GM18907 (cell line): ENCODE data around the gene C5.
A peak's percentile ranks its signal among the peaks of the same experiment; 100 is the strongest.

Experiments
- ATAC-seq: cut with Tn5 transposase; IDR thresholded peaks from one replicate; pipeline ENCODE4 v1.9.1; 2021; ENCODE audit warnings: mild to moderate bottlenecking, moderate library complexity; ENCODE audit not compliant: unreplicated experiment

The C5 gene

DNA sequence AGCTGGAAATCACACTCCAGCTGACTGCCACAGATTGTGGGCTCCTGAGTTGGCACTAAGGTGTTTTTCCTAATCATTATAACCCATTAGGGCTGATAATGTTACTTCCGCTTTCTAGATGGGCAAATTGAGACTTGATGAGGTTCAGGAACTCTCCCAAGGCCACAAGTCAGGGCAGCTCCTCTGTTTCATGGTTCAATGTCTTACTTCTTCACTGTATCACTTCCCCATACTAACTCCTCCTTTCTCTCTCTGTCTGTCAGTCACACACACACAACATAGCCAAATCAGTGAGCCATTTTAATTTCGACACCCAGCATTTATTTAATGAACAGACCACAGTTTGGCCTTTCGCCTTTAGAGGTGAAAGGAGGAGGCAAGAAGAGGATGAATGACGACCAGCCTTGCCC, 105.6 kb downstream of the C5 start:
- ATAC-seq: peak; percentile 98

GRCh38 chr9:120942186-120943001, 107.7 kb downstream of the C5 start:
- ATAC-seq: no peak

DNA sequence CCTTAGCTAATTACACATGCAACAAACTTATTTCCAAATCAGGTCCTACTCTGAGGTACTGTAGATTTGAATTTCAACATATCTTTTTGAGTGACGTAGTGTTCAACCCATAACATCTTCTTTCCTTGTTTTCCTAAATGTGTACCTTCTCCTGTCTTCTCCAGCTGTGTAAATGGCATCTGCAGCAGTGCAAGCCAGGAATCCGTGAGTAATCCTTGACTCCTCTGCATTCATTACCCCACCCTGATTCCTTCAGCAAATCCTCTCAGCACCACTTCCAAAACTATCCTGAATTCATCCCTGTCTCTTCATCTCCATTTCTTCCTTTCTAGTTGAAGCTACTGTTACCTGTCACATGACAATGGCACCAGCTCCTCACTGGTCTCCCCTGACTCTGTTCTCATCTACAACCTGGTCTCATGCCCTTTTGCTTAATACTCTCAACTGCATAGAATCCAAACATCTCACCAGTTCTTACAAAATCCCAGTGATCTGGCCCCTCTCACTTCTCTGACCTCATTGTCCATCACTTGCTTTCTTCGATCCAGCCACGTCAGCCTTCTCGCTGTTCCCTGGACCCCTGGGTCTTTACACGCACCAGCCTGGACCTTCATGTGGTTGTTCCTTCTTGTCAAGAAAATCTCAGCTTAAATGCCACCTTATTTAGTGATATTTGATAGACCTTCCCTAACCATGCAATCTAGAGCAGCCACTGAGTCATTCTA, 108.9 kb downstream of the C5 start:
- ATAC-seq: no peak

DNA sequence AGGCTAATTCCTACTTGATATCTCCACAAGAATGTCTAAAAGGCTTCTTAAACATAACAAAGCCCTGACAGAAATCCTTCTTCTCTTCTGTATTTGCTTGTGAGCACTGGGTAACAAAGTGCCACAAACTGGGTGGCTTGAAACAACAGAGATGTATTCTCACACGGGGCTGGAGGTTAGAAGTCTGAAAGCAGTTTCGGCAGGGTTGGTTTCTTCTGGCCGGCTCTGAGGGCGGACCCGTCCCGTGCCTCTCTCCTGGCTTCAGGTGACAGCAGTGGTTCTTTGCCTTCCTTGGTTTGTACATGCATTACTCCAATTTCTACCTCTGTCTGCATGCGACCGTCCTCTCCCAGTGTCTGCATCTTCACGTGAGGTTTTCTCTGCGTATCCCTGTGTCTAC, 109.5 kb downstream of the C5 start:
- ATAC-seq: no peak

GRCh38 chr9:120938851-120939250, 111.2 kb downstream of the C5 start:
- ATAC-seq: no peak

- ATAC-seq: no peak
These were observed 112.5 kb downstream of the C5 start for GRCh38 chr9:120937596-120937995.

DNA sequence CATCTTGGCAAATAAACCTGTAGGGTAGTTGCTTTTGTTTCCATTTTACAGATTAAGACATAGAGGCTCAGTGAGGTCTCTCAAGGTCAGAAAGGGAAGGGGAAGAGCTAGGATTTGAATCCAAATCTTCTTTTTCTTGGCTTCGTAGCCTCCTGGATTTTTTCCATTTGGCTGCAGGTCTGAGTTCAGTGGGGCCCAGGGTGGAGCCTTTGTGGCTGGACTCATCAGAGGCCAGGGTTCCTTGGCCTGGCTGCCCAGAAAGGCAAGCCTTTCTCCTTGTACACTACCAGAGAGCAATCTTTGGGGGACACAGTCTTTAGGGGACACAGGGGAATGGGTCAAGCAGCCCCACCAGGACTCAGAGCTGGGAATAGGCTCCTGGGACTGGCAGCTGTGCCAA, 112.9 kb downstream of the C5 start:
- ATAC-seq: no peak

DNA sequence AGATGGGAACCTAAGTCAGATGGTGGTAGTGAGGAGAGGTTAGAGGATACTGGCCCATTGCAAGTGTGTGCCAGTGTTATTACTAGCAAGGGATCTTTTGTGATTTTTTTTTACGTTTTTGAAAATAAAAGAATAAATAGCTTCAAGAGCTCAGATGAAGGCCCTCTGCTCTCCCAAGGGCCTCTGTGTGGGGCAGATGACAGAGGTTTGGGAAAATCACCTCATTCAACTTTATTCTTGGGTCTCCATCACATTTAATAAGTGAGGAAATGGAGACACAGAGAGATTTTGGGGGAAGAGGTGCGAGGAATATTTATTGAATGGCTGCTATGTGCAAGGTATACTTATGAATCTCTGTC, 113.3 kb downstream of the C5 start:
- ATAC-seq: no peak

GRCh38 chr9:120936011-120936763, 113.9 kb downstream of the C5 start:
- peak; percentile 42 for ATAC-seq

GRCh38 chr9:120935383-120935857, 114.7 kb downstream of the C5 start:
- ATAC-seq: no peak

- no peak for ATAC-seq
These were observed 115.8 kb downstream of the C5 start for GRCh38 chr9:120934281-120934680.

DNA sequence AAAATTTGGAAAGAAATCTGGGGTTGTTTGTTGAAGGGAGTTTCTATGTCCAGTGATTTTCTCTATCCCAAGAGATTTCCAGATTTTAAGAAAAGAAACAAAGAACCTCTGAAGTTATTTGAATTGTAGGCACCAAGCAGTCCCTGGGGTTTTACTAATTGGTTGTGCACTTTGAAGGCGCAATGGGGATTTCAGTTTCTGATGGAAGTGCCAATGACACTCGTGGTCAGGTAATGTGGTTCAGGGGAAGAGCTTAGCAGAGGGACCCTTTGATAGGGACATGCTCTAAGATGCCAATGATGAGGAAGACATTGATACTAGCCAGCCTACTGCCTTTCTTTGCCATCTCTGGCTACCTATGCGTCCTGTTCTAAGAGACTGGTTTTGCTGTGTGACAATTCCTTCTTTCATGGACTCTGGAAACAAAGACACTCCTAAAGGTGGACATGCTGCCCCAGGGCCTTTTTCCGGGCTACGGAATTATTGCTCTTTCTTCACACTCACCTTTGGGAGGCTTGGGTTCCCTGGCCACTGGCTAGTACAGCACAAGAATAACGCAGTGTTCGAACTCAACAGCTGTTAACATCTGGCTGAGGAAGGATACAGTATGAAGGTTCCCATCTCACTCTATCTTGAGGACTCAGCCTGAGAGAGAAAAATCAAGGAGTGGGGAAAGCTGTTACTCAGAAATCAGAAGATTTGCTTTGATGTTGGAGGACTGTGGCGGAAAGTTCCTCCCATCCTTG, 116.6 kb downstream of the C5 start:
- ATAC-seq: no peak

GRCh38 chr9:120932086-120932823, 117.8 kb downstream of the C5 start:
- no peak for ATAC-seq

DNA sequence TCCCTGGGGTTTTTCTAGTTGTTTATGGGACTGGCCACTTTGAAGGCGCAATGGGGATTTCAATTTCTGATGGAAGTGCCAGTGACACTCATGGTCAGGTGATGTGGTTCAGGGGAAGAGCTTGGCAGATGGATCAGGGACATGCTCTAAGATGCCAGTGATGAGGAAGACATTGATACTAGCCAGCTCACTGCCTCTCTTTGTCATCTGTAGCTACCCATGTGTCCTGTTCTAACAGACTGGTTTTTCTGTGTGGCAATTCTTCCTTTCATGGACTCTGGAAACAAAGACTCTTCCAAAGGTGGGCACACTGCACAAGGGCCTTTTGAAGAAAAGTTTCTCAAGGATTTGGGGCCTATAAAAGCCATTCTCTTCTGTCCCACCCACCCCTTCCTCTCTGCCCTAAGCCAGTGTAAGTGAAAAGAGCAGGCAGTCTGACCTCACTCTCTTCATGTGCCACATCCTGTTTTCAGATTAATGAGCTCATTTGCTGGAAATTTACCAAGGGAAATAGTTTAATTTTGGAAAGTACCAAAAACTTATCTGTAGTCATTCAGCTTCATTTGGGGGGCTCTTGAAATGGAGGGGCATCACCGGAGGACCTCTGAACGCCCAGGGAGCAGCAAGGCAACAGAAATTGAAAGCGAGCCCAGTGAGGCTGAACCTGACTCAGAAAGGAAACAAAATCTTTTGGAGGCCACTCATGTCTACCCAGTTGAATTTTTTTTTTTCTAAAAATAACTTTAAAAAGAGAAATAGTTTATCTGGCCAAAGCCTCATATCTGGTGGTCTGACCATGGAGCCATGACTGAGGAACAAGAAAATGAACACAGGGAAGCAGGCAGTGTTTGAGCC, 118.6 kb downstream of the C5 start:
- peak; percentile 56 for ATAC-seq

DNA sequence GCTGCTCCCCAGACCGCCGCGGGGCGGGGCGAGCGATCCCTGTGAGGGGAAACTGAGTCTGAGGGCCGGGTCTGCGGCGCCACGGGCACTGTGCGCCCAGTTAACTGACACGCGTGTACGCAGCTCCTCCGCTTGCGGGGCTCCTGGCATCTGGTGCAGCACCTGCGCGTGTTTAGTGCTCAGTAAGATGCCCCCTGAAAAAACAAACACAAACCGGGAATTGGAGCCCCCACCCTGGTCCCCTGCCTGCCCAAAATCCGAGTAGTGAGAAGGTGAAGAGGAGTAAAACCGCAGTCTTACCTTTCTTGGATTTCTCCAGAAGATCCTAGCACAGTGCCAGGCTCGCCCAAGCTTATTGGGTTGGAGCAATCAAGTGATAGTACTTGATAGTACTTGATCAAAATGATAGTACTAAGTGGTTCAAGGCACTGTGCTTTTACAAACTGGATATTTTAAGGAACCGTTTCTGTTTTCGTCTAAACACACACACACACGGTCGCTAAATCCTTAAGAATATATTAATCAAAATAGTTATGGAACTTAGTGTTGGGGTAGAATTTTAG, 120.8 kb downstream of the C5 start:
- ATAC-seq: no peak

GRCh38 chr9:120928483-120929228, 121.4 kb downstream of the C5 start:
- peak; percentile 30 for ATAC-seq

- ATAC-seq: no peak
These were observed 122.0 kb downstream of the C5 start for GRCh38 chr9:120928015-120928482.
